Activated CD4-positive, alpha-beta T cell treated with anti-CD3 and anti-CD28 coated beads, Interleukin-10, Interleukin-2, amounts not matched to agents 100 ng/mL and 50 ng/mL, durations not matched to agents 16 hours and 8 hours (primary cell): ENCODE data around the gene MOBP.

ENCODE experiments used
- DNase-seq: peaks from one replicate; pipeline ENCODE4 v3.0.0-alpha.2; 2020

MOBP gene

GRCh38 chr3:39501059-39501458, 33.6 kb downstream of the MOBP start:
- no peak for DNase-seq

DNA sequence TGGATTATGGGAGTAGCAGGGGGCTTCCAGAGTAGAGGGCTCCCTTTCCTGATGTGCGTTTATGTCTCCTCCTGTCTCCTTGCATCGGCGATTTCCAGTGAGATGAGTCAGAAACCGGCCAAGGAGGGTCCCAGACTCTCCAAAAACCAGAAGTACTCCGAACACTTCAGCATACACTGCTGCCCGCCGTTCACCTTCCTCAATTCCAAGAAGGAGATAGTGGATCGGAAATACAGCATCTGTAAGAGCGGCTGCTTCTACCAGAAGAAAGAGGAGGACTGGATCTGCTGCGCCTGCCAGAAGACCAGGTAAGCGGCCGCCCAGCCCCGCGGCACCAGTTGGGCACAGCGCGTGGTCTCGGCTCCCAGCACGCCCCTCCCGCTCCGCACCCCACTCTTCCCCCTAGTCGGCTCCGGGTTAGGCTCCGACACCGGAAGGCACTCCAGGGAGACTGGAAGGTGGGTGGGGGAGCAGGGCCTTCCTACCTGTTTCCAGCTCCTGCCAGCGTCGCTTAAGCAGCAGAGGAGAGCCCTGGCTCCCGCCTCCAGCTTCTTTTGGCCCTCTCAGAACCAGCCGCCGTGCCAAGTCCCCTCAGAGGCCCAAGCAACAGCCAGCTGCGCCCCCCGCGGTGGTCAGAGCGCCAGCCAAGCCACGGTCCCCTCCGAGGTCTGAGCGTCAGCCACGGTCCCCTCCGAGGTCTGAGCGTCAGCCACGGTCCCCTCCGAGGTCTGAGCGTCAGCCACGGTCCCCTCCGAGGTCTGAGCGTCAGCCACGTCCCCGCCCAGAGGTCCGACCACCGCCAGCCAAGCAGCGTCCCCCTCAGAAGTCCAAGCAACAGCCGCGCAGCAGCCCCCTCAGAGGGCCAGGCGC, 34.7 kb downstream of the MOBP start:
- DNase-seq: no peak

DNA sequence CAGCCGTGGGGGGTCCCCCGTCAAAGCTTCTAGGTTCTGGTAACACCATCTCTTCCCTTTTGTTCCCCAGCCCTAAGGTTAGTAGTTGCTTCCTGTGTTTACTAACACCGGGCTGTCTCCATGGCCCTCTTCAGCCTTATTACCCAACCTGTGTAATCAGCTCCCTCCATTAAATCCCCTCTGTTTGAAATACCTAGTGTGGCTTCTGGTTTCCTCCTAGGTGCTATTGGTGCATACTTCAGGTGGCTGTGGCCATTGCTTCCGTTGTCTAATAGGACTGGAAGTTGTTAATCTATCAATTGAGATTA, 35.3 kb downstream of the MOBP start:
- no peak for DNase-seq

- no peak for DNase-seq
These were observed 38.6 kb downstream of the MOBP start for GRCh38 chr3:39505866-39506742.

DNA sequence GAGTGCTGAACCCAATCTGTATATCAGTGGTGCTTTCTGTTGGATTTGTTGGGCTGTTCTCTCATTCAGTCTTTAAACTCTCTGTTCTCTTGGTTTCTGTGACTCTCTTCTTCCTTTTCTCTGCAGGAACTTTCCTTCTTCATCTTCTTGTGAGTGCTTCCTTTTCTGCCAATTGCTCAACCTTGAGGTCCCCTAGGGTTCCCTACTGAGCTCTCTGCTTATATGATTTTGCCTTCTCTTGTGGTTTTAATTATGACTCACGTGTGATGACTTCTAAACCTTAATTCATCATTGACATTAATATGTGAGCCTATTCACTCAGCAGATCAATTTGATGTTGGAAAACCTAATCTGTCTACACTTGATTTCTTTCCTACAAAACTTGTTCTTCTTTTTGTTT, 39.4 kb downstream of the MOBP start:
- no peak for DNase-seq

DNA sequence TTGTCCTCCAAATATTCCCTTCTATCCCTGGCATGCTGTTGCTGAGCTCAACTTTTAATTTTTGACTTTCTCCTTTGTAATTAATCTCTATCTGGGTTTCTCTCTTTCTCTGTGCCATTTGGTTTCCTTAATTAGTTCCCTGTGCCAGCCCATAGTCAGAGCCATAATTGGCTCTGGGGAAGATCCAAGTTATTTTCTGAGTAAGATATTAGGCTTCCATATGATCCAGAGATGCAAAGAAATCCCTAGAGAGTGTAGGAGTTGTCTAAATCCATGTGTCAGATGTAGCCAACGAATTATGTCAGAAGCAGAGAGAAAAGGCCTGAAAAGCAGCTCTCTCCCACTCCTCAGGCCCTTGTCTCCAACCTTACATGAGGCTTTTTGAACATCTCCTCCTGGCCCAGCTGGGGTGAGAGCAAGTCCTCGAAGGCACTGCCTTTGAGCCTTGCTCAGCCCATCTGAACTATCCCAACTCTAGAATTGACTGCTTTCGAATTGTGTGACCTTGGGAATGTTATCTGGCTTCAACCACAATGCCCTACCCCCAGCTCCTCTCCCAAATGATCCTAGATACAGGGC, 46.4 kb downstream of the MOBP start:
- no peak for DNase-seq

DNA sequence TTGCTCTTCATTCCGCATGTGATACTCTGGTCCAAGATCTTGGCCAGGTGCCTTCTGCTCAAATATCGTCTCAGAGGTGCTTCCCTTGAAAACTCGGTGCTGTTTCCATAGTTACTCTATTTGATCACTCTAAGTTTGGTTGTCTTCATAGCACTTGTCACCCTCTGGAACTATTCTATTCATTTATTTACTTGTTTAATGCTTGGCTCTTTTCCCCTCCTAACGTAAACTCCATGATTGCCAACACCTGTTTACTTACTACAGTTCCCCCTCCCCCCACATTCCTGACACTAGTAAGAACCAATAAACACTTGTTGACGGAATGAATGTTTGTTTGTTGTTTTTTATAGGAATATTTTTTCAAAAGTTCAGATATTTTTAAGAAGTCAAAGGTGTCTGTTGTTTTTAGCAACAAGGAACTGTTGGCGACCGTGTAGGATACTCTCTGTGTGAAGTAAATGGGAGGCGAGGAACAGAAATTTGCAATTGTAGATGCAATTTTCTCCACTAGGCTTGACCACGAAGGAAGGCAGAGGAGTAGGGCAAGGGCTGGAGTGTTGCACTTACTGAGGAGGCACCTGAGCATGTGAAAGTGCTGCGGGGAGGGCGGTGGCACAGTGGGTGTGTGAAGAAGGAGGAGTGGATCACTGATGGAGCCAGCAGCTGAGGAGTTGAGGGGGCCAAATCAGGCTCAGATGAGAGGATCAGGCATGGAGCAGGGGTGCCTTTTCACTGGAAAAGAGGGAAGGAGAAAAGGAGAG, 48.4 kb downstream of the MOBP start:
- DNase-seq: no peak

GRCh38 chr3:39519103-39519502, 51.6 kb downstream of the MOBP start:
- DNase-seq: no peak

- DNase-seq: no peak
These were observed 52.2 kb downstream of the MOBP start for GRCh38 chr3:39519554-39520288.

- DNase-seq: no peak
These were observed 54.0 kb downstream of the MOBP start for GRCh38 chr3:39521456-39521855.

DNA sequence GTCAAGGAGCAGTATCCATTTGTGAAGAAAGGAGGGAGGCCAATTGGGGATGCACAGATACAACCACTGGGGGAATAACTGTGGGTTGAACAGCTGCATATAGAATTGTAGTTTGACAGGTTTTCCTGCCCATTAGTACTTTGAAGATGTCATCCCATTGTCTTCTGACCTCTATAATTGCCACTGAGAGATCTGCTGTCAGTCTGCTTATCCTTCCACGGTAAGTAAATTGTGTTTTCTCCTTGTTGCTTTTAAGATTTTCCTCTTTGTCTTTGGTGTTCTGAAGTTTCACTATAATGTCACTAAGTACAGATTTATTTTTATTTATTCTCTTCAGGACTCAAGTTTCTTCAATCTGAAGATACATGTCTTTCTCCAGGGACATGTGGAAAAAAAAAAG, 56.6 kb downstream of the MOBP start:
- no peak for DNase-seq

DNA sequence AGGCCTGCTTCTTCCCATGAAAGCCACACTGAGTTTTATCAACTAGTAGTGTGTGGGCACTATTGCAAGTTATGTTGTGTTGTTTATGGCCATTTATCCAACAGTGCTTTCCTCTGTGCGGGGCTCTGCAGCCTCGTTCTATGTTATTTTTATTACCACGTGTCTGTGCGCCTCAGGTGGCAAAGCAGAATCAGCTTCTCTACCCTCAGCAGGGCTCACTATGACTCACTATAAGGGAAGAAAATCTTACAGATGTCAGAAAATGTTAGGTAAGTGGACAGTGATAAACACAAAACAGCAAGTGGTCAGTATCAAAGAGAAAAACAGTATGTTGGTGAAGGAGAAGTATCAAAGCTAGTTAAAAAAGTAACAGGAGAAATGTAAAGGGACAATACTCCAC, 61.4 kb downstream of the MOBP start:
- no peak for DNase-seq

DNA sequence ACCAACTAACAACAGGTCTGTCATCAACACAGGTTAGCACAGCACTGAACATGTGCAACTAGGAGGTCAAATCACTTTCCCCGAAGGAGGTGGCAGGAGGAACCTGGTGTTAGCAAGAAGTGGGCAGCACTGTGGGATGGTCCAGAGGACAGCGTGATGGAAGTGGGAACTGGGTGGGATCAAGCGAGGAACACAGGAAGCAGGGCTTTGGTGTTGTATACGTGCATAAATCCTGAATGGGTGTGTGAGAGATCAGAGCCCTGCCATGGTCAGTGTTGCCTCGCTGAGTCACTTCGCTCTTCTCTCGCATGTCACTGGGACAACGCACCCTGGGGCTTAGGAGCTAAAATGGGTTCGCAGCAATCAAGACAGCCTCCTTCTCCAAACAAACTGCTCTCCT, 62.1 kb downstream of the MOBP start:
- DNase-seq: no peak

DNA sequence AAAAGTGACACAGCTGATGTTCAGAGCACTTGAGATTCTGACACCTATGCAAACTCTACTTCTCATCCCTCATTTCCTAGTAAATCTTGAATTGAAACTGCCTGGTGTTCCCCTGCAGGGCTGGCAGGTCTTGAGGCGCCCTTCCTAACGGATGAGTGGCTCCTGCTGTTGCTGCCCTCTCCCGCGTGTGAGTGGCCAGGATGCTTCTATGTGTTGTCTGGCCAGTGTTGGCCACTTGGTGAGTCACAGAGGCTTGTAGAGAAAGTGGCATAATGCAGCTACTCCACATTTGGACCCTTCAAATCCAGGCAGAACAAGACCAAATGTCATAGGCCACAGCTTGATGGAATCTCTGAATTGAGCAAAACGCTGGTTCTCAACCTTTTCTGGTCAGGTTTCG, 63.6 kb downstream of the MOBP start:
- no peak for DNase-seq

DNA sequence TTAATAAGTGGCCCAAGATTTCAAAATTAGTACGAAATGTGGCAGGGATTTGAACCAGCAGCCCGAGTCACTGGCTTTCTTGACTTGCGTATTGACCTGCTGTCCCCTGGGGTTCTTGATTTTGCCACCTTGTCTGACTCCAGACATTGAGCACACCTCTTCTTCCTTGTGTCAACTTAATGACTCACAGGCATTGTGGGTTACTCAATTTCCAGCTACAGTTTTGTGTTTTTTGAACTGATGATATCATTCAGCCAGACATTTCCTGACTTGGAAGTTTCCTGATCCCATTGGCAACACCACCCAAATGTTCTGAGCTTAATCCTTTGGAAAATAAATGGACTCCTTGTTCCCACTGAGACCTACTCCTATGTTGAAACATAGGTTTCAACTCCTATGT, 64.2 kb downstream of the MOBP start:
- no peak for DNase-seq

- no peak for DNase-seq
These were observed 65.3 kb downstream of the MOBP start for GRCh38 chr3:39532777-39533176.

GRCh38 chr3:39533226-39533625, 65.7 kb downstream of the MOBP start:
- no peak for DNase-seq

GRCh38 chr3:39540162-39540921, 72.9 kb downstream of the MOBP start:
- peak; percentile 77 for DNase-seq

DNA sequence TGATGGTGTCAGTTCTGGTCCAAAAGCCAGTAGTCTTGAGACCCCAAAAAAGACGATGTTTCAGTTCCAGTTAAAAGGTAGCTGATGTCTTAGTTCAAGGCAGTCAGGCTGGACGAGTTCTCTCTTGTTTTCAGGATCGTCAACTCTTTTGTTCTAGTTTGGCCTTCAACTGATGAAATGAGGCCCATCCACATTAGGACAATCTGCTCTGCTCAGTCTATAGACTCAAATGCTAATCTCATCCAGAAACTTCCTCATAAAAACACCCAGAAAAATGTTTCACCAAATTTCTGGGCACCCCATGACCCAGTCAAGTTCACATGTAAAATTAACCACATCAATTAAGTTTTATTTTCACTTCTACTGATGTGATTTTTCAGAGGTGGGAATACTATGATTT, 74.0 kb downstream of the MOBP start:
- DNase-seq: no peak

GRCh38 chr3:39541917-39542329, 74.4 kb downstream of the MOBP start:
- no peak for DNase-seq

DNA sequence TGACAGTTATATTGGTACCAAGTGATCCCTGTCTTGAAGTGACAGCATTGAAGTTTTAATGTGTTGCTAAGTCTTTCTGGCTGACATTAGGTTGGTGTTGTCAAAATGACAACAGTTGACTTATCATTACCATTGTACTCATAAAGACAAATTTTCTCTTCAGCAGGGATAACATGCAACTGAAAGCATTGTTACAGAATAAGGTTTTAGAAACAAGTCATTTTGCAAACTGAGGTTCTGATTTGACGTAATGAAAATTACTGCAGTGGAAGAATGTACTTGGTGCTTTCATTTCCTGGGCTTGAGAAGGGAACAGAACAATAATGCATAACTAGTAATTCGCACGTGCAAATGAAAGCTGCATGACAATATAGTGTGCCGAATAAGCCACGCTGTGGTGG, 75.1 kb downstream of the MOBP start:
- peak; percentile 66 for DNase-seq

DNA sequence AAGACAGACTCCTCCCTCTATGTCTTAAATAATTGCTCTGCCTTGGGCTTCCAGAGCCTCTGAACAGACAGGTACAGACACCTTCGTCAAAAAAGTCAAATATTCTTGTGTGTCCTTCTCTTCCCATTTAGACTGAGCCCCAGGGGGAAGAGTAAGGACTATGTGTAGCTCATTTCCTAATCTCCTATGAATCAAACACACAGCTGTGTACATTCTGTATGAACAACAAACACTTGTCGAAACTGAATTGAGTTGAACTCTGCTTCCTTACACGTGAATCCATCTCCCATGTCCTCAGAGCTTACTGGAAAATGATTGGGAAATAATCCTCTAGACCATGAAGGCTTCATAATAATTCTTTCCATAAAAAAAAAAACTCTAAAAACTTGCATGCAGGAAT, 80.8 kb downstream of the MOBP start:
- no peak for DNase-seq
